ENCODE data around the gene ETNK2.

Gene ETNK2

GRCh38 chr1:204121840-204122555 is 29.8 kb downstream of the ETNK2 start:
- TF ChIP-seq TAF1 (IDR thresholded peaks at IDR 0.05; ENCODE audit: borderline replicate concordance, insufficient read depth, low read length) (no peak), POLR2AphosphoS5 (IDR thresholded peaks at IDR 0.05; ENCODE audit: low read depth, low read length) (no peak), SIN3A (IDR thresholded peaks at IDR 0.05; ENCODE audit: borderline replicate concordance, insufficient read depth, low read length) (no peak), FOXP2 (optimal IDR thresholded peaks at IDR 0.05; ENCODE audit: borderline replicate concordance, extremely low read depth, extremely low read length, insufficient read depth) (no peak), REST (IDR thresholded peaks at IDR 0.05; ENCODE audit: insufficient read depth in 1 of 2, low read depth in 2 of 2, low read length in 2 of 2) (no peak)

GRCh38 chr1:204116539-204116938 is 35.3 kb downstream of the ETNK2 start:
- TF ChIP-seq REST (IDR thresholded peaks at IDR 0.05; ENCODE audit: insufficient read depth in 1 of 2, low read depth in 2 of 2, low read length in 2 of 2) (no peak), FOXP2 (optimal IDR thresholded peaks at IDR 0.05; ENCODE audit: borderline replicate concordance, extremely low read depth, extremely low read length, insufficient read depth) (no peak), SIN3A (IDR thresholded peaks at IDR 0.05; ENCODE audit: borderline replicate concordance, insufficient read depth, low read length) (no peak), TAF1 (IDR thresholded peaks at IDR 0.05; ENCODE audit: borderline replicate concordance, insufficient read depth, low read length) (no peak), POLR2AphosphoS5 (IDR thresholded peaks at IDR 0.05; ENCODE audit: low read depth, low read length) (no peak)

- TF ChIP-seq TAF1 (IDR thresholded peaks at IDR 0.05; ENCODE audit: borderline replicate concordance, insufficient read depth, low read length) = no peak
- TF ChIP-seq POLR2AphosphoS5 (IDR thresholded peaks at IDR 0.05; ENCODE audit: low read depth, low read length) = no peak
- no peak for TF ChIP-seq SIN3A (IDR thresholded peaks at IDR 0.05; ENCODE audit: borderline replicate concordance, insufficient read depth, low read length)
- TF ChIP-seq FOXP2 (optimal IDR thresholded peaks at IDR 0.05; ENCODE audit: borderline replicate concordance, extremely low read depth, extremely low read length, insufficient read depth) = no peak
- no peak for TF ChIP-seq REST (IDR thresholded peaks at IDR 0.05; ENCODE audit: insufficient read depth in 1 of 2, low read depth in 2 of 2, low read length in 2 of 2)
Observed at GRCh38 chr1:204115116-204115515, 36.7 kb downstream of the ETNK2 start.

GRCh38 chr1:204114606-204115005 is 37.2 kb downstream of the ETNK2 start:
- TF ChIP-seq SIN3A (IDR thresholded peaks at IDR 0.05; ENCODE audit: borderline replicate concordance, insufficient read depth, low read length) = no peak
- TF ChIP-seq REST (IDR thresholded peaks at IDR 0.05; ENCODE audit: insufficient read depth in 1 of 2, low read depth in 2 of 2, low read length in 2 of 2) = no peak
- TF ChIP-seq FOXP2 (optimal IDR thresholded peaks at IDR 0.05; ENCODE audit: borderline replicate concordance, extremely low read depth, extremely low read length, insufficient read depth) = no peak
- no peak for TF ChIP-seq TAF1 (IDR thresholded peaks at IDR 0.05; ENCODE audit: borderline replicate concordance, insufficient read depth, low read length)

All from PFSK-1 (cell line).